Activated CD4-positive, CD25-positive, alpha-beta regulatory T cell (primary cell): ENCODE data around the gene AUTS2.

ENCODE experiments used
- DNase-seq, 4 experiments: peaks; one replicate each; lab custom pipeline; 2025; lab: John Stamatoyannopoulos, UW

Gene AUTS2

DNA sequence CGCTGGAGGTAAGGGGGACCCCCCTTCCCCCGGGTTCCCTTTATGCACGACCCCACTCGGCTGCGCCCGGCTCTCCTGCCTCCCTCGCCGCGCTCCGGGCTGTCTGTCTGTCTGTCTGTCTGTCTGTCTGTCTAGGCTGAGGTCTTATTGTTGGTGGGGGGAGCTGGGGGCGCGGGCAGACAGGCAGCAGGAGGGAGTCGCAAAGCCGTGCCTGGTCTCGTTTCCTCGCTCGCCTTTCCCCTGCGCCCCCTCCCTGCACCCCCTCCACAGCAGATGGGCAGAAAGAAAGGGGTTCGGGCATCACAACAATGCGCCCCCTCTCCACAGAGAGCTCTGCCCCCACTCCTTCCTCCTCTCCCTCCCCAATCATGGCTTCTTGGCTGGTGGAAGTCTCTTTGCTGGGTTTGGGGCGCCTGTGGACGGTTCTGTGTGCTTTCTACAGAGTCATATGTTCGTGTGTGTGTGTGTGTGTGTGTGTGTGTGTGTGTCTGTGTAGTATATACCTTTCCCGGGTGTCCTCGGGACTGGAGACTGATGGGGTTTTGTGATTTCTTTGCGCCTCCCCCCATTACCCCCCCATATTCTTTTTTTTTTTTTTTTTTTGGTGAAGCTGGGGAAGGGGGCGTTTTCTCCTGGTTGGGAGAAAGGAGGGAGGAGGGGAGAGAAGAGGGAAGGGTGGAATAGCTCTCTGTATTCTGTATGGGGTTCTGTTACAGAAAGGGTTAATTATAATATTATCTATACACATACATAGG lies 1.9 kb downstream of the AUTS2 start:
- no peak for DNase-seq

DNA sequence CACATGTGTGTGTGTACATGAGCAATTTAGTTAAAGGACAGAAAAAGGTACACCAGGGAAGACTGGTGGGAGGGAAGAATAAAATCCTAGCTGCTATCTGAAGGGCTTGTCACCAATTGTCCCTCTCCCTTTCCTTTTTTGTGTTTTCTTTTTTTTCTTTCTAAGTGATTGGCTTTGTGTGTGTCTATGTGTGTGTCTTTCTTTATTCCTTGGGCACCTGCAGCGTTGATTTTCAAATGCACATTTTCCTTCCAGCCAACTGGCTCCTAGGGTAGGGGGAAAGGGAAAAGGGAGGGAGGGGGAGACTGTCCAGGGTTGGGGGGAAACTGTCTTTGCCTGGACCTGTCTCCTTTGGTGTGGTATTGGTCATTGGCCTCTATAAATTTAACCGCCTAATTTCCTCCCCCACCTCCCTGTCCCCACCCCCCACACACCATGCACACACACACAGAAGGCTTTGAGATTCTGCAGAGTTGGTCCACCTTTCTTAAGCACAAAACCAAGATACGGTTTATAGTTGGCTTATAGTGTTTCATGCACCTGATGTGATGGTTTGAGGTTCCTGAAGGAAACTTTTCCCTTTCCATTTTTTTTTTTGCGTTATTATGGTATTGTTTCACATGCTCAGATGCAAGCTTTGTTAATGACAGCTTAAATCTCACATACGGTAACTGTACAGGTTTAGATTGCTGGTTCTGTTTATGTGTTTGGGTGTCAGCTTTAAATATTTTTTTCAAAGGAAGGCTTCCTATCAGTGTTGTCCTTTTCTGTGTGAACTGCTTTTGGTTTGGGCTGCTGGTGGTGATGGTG lies 2.6 kb downstream of the AUTS2 start:
- no peak for DNase-seq

DNA sequence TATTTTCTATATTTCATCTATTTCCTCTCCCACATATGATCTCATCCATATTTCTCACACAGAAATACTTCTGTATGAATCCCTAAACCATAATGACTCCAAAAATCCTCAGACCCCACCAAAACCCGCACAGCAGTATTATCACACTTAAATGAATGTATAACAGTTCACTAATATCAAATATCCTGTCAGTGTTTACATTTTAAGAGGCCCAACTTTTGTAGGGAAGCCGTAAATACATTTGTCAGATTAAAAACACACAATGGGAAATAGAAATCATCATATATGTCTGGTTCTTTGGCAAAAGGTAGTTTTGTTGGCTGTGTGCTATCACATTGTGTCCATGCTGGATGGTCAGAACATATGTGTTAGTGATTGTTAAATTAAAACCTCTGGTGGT lies 4.2 kb downstream of the AUTS2 start:
- no peak for DNase-seq

DNA sequence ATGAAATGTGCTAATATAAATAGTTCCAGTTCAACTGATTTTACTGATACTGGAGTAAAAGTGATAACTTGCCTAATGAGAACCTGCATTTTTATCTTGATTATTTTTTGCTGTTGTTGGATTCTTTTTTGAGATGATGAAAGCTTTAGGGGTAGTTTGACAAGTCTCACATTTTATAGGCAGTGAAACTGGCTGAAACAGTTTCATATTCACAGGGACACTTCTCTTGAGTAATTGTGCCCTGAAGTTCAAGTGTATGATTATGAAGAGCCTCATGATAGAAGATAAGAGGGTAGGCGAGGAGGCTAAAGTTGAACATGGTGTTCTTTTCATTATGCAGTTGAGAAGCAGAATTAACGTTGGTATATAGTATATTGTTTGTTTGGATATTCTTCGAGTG lies 5.1 kb downstream of the AUTS2 start:
- DNase-seq: no peak

DNA sequence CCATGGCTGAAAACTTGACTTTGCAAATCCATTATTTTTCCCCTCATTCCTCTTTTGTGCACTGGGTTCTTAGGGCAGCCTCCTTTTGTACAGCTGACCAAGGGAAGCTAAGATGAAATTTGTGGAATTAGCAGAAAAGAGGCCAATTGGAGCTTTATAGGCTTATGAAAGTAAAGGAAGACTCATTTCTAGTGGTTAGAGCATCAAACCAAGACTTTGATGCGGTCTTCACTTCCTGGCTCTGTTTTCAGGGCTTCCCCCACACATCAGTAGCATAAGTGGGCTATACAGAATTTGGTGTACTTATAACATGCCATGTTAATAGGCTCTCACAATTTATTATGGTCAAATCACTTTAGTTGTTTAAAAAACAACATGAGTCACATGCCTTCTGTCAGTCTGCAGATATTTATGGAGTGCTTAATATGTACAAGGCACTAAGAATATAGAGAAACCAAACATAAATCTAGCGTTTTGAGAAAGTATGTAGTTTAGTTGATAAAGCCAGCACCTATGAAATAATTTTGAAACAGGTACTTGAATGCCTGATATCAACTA lies 5.7 kb downstream of the AUTS2 start:
- DNase-seq: no peak

DNA sequence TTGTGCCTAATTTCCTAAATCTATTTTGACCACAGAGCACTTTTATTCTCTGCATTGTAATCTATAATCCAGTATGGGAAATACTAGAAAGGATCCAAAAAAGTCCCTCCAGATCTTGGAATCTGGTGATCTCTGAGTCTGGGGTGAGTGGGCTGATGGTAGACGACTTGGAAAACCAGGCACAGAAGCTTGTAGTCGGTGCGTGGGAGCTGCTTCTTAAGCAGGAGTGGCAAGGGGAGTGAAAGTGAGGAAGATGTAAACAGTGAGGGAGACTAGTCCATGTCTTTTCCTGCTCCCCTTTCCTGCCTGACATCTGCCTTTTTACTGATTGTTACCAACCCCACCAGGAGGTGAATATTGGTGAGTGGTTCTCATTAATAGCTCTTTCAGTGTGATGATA lies 6.8 kb downstream of the AUTS2 start:
- no peak for DNase-seq

DNA sequence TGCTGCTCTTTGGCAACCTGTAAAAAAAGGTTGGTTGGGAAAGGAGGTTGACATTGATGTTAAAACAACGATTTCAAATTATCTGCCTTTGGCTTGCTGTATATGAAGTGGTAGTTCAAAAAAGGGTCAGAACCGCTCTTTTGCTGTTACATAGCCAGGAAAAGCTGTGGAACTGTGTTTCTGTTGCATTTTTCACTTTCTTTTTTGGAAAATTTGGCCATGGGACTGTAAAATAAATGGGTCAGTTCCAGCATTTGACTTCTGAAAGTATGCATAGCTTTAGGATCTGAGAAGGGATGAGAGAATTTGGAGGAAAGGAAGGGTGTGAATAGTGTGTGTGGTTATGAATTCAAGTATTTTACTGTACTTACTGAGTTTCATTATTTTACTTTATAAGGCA lies 7.3 kb downstream of the AUTS2 start:
- DNase-seq: no peak

DNA sequence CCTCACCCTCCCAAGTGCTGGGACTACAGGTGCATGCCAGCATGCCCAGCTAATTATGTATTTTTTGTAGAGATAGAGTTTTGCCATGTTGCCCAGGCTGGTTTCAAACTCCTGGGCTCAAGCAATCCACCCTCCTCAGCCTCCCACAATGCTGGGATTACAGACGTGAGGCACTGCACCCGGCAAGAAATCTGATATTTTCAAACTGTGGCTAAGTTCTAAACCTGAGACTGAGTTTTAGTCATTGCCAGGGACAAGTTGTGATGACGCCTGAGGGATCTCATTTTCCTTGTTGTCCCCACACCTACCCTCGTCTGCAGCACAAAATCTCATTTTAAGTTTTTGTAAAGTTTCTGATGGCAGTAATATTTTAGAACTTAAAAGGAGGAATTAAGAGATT lies 9.8 kb downstream of the AUTS2 start:
- DNase-seq: no peak

DNA sequence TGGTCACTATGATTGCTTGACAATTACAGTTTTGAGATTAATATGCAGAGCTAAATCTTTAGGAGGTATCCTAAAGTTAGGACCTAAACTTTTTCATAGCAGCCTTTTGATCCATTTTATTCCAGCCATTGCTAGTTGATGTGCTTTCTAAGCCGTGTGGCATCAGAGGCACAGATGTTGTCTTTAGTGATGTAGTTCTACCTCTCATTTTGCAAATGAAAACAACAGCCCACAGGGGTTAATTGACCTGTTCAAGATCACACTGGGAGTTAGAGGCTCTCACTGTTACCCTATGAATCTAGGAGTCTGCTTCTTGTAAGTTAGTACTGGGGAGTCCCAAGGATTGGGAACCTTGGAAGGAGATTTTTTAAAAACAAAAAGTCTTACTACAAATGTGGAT lies 10.6 kb downstream of the AUTS2 start:
- no peak for DNase-seq

DNA sequence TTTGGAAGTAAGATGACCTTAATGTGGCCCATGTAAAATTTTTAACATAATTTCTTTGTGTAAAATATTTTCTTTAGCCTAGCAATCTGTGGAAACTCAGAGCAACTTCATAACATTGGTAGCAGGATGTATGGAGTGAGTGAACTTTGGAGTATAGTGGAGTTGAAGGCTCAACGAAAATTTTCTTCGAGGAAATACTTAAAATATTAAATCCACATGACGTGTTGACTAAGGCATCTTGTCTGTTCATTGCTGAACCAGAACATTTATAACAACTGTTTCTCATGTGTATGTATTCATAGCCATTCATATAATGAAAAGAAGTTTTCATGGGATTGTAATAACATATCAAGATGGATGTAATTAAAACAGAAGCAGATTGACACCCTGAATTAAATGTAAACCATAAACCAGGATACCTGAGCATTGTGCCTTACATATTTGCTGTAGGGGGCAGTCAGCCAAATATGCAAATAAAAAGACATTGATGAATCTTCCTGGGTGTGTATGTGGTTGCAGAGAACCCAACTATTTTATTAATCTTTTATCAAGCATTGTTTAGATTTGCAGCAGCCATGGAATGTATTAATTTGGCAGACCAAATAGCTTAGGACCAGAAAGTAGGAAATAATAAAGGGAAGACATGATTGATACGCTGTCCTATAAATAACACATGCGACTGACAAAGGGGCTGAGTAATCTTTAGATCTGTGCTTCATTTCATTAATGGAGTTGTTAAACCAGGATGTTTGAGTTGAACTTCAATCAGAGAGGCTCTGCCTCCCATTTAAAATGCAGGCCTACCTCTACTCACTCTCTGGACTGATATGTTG lies 11.5 kb downstream of the AUTS2 start:
- DNase-seq: no peak

DNA sequence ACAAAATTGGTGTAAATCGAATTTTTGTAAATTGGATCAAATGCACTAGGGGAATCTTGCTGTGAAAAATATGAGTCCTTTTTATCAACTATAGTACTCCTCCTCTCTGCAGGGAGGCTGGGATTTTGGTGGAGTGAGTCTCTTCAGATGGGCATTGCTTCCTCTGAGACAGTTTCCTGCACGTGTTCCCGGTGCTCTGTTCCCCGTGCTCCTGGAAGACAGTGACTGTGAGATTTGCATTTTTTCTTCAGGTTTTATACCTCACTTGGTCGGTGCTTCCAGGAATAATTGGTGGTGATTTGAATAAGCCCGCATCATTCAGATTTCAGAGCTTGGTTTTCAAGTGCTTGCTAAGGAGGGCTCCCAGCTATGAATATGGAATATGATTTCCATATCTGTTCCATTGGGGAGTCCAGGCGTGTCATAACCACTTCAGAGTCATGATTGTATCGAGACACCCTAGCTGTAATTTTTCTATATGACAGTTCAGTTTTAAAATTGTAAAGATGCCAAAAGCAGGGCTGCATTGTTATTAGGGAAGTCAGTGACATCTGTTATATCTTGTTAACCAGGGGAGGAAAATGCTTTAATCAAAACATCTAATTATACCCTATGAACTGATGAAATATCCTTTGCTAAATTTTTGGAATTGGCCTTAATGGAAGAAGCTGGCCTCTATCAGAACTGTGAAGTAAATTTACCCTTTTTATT lies 12.3 kb downstream of the AUTS2 start:
- no peak for DNase-seq

DNA sequence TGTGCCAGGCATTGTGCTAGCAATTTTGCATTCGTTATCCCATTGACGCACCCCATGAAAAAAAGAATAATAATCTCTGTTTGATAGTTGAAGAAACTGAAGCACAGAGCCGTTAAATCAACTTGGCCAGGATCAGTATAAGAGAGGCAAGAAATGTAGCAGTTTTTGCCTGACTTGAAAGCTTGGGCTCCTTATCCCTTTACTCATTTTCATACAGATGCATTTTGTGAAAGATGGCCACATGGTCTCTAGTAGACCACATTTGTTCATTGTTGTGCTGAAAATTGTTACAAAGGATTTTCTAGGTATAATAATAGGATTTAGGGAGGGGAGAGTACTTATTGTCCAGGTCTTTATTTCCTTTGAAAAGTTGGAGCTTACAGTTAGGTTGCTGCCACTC lies 14.7 kb downstream of the AUTS2 start:
- no peak for DNase-seq

DNA sequence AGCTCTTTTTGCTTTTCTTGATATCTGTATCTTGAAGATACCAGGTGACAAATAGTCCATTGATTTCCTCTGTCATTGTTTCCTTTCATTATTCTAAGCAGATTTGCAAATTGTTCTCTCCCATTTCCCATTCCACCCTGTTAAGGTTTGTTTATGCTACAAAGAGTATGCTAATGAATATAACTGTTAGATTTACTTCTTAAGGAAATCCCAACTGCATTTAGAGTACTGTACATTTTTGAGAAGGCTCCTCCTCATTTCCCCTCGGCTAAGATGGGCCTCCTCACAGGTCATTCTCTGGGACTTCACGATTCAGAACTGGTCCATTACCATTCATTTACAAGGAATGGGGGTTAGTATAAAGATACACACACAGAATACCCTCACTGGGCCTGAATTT lies 15.6 kb downstream of the AUTS2 start:
- no peak for DNase-seq

DNA sequence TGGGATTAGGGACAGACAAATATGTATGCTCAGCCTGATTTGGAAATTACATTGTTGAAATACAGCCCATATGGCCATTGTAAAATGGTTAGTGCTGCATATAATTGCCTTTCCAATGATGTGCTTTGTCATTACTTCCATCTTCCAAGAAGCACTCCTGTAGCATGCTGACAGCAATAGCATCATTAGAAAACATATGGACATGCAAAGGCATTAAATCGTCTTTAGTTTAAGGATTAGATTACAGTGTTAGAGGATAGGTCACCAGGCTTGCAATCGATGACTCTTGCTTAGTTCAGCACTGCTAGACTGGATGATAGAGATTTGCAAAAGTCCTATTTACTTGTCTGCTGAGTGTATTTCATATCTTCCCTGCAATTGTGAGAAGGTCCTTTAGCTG lies 17.4 kb downstream of the AUTS2 start:
- no peak for DNase-seq

DNA sequence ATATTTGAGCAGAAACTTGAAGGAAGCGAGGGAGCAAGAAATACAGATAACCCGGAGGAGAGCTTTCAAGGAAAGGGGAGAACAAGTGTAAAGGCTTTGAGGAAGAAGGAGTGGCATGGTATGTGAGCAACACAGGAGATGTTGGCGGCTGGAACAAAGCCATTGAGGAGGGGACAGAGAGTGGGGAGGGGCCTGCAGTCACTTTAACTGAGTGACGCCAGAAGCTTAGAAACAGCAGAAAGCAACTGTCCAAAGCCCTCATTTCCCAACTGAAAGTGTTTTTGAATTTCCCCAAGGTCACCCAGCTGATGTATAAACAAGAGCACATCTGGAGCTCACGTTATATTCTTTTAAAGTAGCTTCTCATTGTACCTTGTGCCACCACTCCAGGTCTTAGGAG lies 19.1 kb downstream of the AUTS2 start:
- no peak for DNase-seq

DNA sequence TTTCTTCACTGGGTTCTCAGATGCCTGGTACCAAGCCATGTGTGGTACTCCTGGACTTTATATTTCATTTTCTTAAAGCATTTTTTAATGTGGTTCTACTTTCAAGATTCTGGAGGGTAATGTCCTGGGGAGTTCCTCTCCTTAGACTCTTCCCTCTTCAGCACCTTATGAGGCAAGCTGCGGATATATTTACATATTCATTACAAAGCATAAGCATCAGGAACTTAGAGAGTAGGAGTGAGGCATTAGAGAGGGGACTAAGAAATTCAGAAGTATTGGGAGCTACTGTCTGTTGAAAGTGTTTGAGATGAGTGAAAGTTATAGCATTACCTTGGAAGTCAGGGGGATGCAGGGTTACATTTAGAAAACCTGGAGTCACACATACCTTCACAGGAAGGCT lies 20.8 kb downstream of the AUTS2 start:
- DNase-seq: no peak

DNA sequence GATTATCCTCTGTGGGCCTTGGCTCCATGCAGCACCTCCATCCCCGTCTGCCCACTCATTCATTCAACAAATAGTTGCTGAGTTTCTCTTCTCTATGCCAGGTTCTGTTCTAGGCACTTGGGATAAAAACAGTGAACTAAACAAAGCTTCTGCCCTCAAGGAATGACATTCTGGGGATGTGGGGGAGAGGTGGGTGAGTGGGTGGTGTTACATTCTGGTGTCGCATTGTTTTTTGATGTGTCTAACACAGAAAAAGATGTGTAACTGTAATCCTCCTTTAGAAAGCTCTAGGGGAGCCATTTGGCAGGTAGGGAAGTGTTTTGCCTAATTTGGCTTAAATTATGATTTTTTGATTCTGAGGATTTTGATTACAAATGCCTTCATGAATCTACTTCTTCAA lies 21.4 kb downstream of the AUTS2 start:
- no peak for DNase-seq

DNA sequence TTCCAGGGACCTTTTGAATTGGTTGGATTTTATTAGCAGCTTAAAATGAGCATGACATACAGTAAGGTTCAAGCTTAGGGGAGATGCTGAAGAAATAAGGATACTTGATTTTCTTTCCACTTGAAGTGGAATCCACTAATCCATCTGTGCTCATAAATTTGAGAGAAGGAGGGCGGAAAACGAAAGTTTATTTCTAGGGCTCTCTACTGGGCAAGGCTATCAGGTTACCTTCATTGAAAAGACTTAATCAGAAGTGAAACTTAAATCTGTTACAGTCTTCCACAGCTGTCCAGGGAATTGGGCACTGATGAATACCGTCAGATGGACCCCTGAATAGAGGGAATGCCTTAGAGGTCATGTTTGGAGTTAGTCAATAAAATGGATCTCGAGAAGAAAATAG lies 21.8 kb downstream of the AUTS2 start:
- no peak for DNase-seq

DNA sequence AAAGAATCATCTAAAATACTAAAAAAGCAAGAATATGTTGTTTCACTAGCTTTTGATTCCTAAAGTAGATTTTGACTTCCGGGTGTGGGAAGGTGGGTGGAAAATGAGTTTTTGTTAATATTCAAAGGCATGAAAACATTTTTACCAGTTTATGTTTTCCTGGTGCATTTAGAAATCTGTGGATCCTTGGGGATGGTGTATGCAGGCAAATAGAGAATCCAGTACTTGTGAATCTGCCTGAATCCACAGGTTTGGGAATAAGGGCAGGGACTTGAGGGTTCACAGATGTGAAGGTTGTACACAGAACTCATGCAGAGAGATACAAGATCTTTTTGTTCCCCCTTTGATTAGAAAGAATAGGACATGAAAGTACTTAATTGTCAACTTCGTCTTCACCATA lies 22.4 kb downstream of the AUTS2 start:
- no peak for DNase-seq

DNA sequence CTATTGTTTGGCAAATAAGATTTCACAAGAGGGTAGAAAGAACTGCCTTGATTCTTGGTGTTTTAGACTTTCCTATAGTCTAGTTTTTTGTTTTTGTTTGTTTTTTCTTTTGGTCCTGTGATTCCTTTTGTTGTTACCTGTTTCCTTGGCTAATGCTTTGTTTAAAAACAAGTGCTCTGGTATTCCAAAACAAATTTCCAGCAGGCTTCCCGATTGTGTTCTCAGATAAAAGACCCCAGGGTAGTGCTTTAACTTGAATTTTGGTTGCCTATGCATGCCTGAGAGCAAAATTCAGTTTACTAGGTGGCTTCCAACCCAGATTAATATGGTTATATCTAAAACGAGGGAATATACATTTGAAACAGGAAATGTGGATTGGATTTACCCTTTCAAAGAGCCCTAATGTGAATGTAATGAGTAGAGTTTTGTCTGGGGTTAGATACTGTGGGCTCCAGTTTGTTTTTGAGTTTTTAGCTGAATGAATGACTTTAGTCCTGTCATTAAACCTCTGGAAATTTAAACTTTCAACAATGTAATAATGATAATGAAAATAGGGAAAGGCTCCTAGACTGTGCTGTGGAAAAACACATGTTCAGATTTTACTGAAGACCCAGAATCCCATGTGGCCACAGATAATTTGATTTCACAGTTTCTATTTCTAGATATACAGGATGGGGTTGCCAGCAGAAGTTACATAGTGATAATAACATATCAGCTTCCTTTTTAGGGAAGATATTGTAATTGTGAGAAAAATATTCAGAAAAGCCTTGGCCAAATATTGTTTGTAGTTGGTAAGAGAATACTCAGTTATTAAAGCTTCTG lies 23.9 kb downstream of the AUTS2 start:
- no peak for DNase-seq

DNA sequence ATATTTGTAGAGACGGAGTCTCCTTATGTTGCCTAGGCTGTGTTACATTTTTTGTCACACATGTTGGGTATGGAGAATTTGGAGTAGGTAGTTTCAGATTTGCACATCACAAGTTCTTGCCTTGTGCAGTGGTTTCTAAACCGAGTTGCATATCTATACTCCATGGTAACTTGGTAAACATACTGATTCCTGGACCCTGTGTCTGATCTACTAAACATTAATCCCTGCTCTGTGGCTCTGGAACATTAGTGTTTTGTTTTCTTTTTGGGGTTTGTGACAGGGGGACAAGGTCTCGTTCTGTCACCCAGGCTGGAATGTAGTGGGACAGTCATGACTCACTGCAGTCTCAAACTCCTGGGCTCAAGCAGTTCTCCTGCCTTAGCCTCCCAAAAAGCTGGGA lies 24.7 kb downstream of the AUTS2 start:
- DNase-seq: no peak
